ENCODE data around the gene CDCP2.

GRCh38 chr1:54127594-54128300 is 25.1 kb downstream of the CDCP2 start:
- TF ChIP-seq CTCF (IDR thresholded peaks at IDR 0.05; ENCODE audit: control extremely low read depth in 1 of 3, insufficient read depth in 1 of 3, low read depth in 1 of 3, low read length in 3 of 3) (no peak), EZH2 (IDR thresholded peaks at IDR 0.05; ENCODE audit: low read depth, low read length, severe bottlenecking) (no peak), EGR1 (IDR thresholded peaks at IDR 0.05; ENCODE audit: borderline replicate concordance, low read depth, low read length) (no peak), RXRA (IDR thresholded peaks at IDR 0.05; ENCODE audit: insufficient read depth, low read depth, low read length) (no peak), EP300 (IDR thresholded peaks at IDR 0.05; ENCODE audit: borderline replicate concordance in 1 of 2, low read depth in 2 of 2, low read length in 2 of 2) (no peak), CEBPB (IDR thresholded peaks at IDR 0.05; ENCODE audit: low read depth, low read length) (no peak), SIN3A (conservative IDR thresholded peaks at IDR 0.05 in 1 of 2, IDR thresholded peaks at IDR 0.05 in 1 of 2; ENCODE audit: low read depth in 1 of 2, low read length in 2 of 2) (no peak), USF2 (IDR thresholded peaks at IDR 0.05; ENCODE audit: low read length) (no peak), SUZ12 (IDR thresholded peaks at IDR 0.05; ENCODE audit: low read length) (no peak), RFX5 (IDR thresholded peaks at IDR 0.05; ENCODE audit: borderline replicate concordance, low read depth, low read length) (no peak), MAX (IDR thresholded peaks at IDR 0.05) (no peak)

All from H1 (cell line).